B cell (primary cell): ENCODE results near the gene ZNF846. TPM values are rescaled to one million over a fixed set of nuclear protein-coding genes. Genes with fewer than 3 reads are reported as not detected.

Experiments used
- ATAC-seq: fragments of 200-7000 bp; cut with Tn5 transposase; one replicate; pipeline ENCODE4 v1.10.0; 2021; ENCODE audit warnings: low read depth, mild to moderate bottlenecking, moderate number of reproducible peaks, moderate library complexity
- CTCF ChIA-PET: fragments of 350-600 bp; sonication (Branson Sonifier 250); formaldehyde crosslinking; loops from one replicate; lab custom pipeline; 2021; ENCODE audit warnings: antibody characterized with exemption, inconsistent platforms; lab: Charles Lee
- POLR2A ChIA-PET: fragments of 350-600 bp; sonication (Branson Sonifier 250); formaldehyde crosslinking; loops from one replicate; lab custom pipeline; 2021; ENCODE audit warnings: antibody characterized with exemption; lab: Charles Lee
- DNase-seq: peaks from one replicate; pipeline ENCODE4 v3.0.0; 2013
- H2AFZ ChIP-seq: 2 replicates; pipeline ENCODE4 v1.6.1; 2012; ENCODE audit warnings: mild to moderate bottlenecking, low read depth, low read length; ENCODE audit not compliant: insufficient read depth, poor library complexity, severe bottlenecking
- H3K27ac ChIP-seq, 2 donors: 1 replicate in 1 of 2; 2 replicates in 1 of 2; pipeline ENCODE4 v1.5.1; 2012 to 2013; ENCODE audit warnings: low read length in 2 of 2, mild to moderate bottlenecking in 2 of 2, moderate library complexity in 1 of 2
- H3K27me3 ChIP-seq, 4 experiments: fragments of 200-600 bp in 1 of 4; sonication (generic) in 1 of 4; replicated peaks in 1 of 4; 1 replicate in 2 of 4; 2 replicates in 2 of 4; pipeline versions ENCODE4 v1.6.1 to v1.7.0; 2013 to 2016; ENCODE audit warnings: low read length in 3 of 4, mild to moderate bottlenecking in 2 of 4, mixed read lengths in 1 of 4, moderate library complexity in 1 of 4; ENCODE audit not compliant: insufficient read depth in 4 of 4, control insufficient read depth in 3 of 4; ENCODE audit errors: control extremely low read depth in 1 of 4
- H3K36me3 ChIP-seq, 2 experiments: replicated peaks in 1 of 2; 1 replicate in 1 of 2; 2 replicates in 1 of 2; pipeline versions ENCODE4 v1.6.1 to v1.7.1; 2013; ENCODE audit warnings: low read length in 1 of 2; ENCODE audit not compliant: insufficient read depth in 2 of 2, control insufficient read depth in 1 of 2; ENCODE audit errors: control extremely low read depth in 1 of 2, extremely low read depth in 1 of 2
- H3K4me1 ChIP-seq, 2 donors: fragments of 200-600 bp in 1 of 2; sonication (generic) in 1 of 2; 1 replicate in 1 of 2; 2 replicates in 1 of 2; pipeline versions ENCODE4 v1.5.1 to v1.6.1; 2013 to 2017; ENCODE audit warnings: low read length in 2 of 2; ENCODE audit not compliant: control insufficient read depth in 2 of 2, insufficient read depth in 2 of 2
- H3K4me2 ChIP-seq: replicated peaks from 2 replicates; pipeline ENCODE3; 2012; ENCODE audit warnings: mild to moderate bottlenecking, low read depth, low read length; ENCODE audit not compliant: poor library complexity, severe bottlenecking
- H3K4me3 ChIP-seq, 5 experiments: fragments of 200-600 bp in 1 of 5; sonication (generic) in 1 of 5; 1 replicate in 3 of 5; 2 replicates in 2 of 5; pipeline versions ENCODE4 v1.5.1 to v1.7.0; 2011 to 2016; ENCODE audit warnings: low read length in 4 of 5, mild to moderate bottlenecking in 4 of 5, low read depth in 2 of 5, control low read depth in 1 of 5, moderate library complexity in 1 of 5; ENCODE audit not compliant: insufficient read depth in 1 of 5; ENCODE audit errors: control extremely low read depth in 1 of 5, extremely low read depth in 1 of 5
- H3K79me2 ChIP-seq: fragments of 200-600 bp; sonication (generic); one replicate; pipeline ENCODE4 v1.6.0; 2016; ENCODE audit warnings: low read length; ENCODE audit not compliant: control insufficient read depth, insufficient read depth
- H3K9ac ChIP-seq: fragments of 200-600 bp; sonication (generic); 2 replicates; pipeline ENCODE4 v1.6.1; 2017; ENCODE audit warnings: mild to moderate bottlenecking, low read length, moderate library complexity
- H3K9me3 ChIP-seq, 3 donors: one replicate each; pipeline versions ENCODE4 v1.6.1 to v1.7.1; 2013; ENCODE audit warnings: low read length in 2 of 3; ENCODE audit not compliant: control insufficient read depth in 2 of 3, insufficient read depth in 1 of 3; ENCODE audit errors: control extremely low read depth in 1 of 3
- H4K20me1 ChIP-seq: 2 replicates; pipeline ENCODE4 v1.6.0; 2012; ENCODE audit warnings: mild to moderate bottlenecking, low read length; ENCODE audit not compliant: insufficient read depth, control insufficient read depth, poor library complexity, severe bottlenecking
- H3K27ac Mint-ChIP-seq: one replicate; pipeline ENCODE4 v1.8.0; 2021; ENCODE audit warnings: mixed read lengths
- H3K27me3 Mint-ChIP-seq: one replicate; pipeline ENCODE4 v1.8.0; 2021; ENCODE audit warnings: mixed read lengths
- H3K4me1 Mint-ChIP-seq: one replicate; pipeline ENCODE4 v1.8.0; 2021; ENCODE audit warnings: mixed read lengths
- H3K4me3 Mint-ChIP-seq: one replicate; pipeline ENCODE4 v1.8.0; 2021; ENCODE audit warnings: mixed read lengths
- H3K9me3 Mint-ChIP-seq: one replicate; pipeline ENCODE4 v1.8.0; 2022; ENCODE audit warnings: mixed read lengths; ENCODE audit not compliant: insufficient read depth
- CTCF ChIP-seq: fragments of 200-600 bp; IDR thresholded peaks from one replicate; pipeline ENCODE4 v1.8.0; 2022; ENCODE audit warnings: antibody characterized with exemption, mild to moderate bottlenecking
- EZH2 ChIP-seq: IDR thresholded peaks from 2 replicates; pipeline ENCODE4 v1.6.1; 2012; ENCODE audit warnings: borderline replicate concordance, low read depth, mild to moderate bottlenecking, moderate library complexity, low read length; ENCODE audit not compliant: insufficient read depth, poor library complexity, severe bottlenecking
- WGBS: methylation state at CpG from one replicate; pipeline ENCODE4 v1.1.5; 2013; ENCODE audit warnings: missing lambda C conversion rate; ENCODE audit not compliant: insufficient coverage; 5-methylcytosine and 5-hydroxymethylcytosine counted together
- intact Hi-C: fragments of 100-400 bp; cut with micrococcal nuclease; formaldehyde crosslinking; loops from one replicate; pipeline ENCODE4 v1.10.0; 2022
- polyA plus RNA-seq: library from polyadenylated mRNA; depleted of rRNA; stranded (reverse); fragments of >200 nt; gene quantifications from 2 replicates; pipeline ENCODE4 v1.2.3, GENCODE V29; 2012
- total RNA-seq, 2 donors: library from RNA; stranded (reverse); fragments of 120-200 nt in 1 of 2; gene quantifications; 1 replicate in 1 of 2; 2 replicates in 1 of 2; pipeline versions ENCODE4 v1.2.3 to v1.2.4, GENCODE V29; 2013 to 2022

The ZNF846 gene
- total and polyA plus RNA-seq, 2 donors (not counting 1 experiment from before 2014, with no cell fraction given) = 8.8 to 18.2 TPM

- Histone ChIP-seq H3K9me3 (peaks cover 1 to 16% (median 6%) of the 10 kb centered on the region in 3 donors), H3K27me3 (no peaks in the 10 kb centered on the region), H3K9ac (peak overlapping the region; percentile 87), H3K4me2 (peak overlapping the region; percentile 88), H3K4me1 (peaks cover 10 to 15% of the 10 kb centered on the region in 2 donors), H3K36me3 (peaks cover 0 to 4% of the 10 kb centered on the region in 2 experiments), H2AFZ (peak overlapping the region; percentile 92), H3K27ac (peak overlapping the region; percentile 92 to 98), H3K4me3 (peak overlapping the region; percentile 1 to 98 (median 96)), H4K20me1 (no peaks in the 10 kb centered on the region), H3K79me2 (peaks cover 42% of the 10 kb centered on the region)
- Mint-ChIP-seq H3K9me3 (peaks cover 3% of the 10 kb centered on the region), H3K4me1 (peaks cover 29% of the 10 kb centered on the region), H3K4me3 (peak overlapping the region; percentile 95), H3K27ac (peak overlapping the region; percentile 92), H3K27me3 (no peaks in the 10 kb centered on the region)
- 2% methylated on average over 38 of the region's 39 CpGs for WGBS
- intact Hi-C loops = loop anchor here (5.0 to 10.0 kb wide), 3 partner anchors 1019 to 1557 kb away; partner anchors contain the start of genes RAB11B, SWSAP1 and TMED1
- CTCF ChIA-PET = interaction anchor here (1.0 to 1.2 kb wide), 2 partner anchors 10 to 16 kb away, joined by 3 read pairs; partner anchors contain the start of gene UBL5
- no peak for ATAC-seq
- TF ChIP-seq CTCF = no peak
- TF ChIP-seq EZH2 = no peak
- DNase-seq = no peak
- POLR2A ChIA-PET = interaction anchor here (0.7 to 1.1 kb wide), 6 partner anchors 10 to 750 kb away, joined by 3 to 8 read pairs (median 4); partner anchors contain the start of genes CDKN2D, PIN1 and UBL5
Measured at GRCh38 chr19:9818175-9818733, 49.7 kb upstream of the ZNF846 start.

- H3K27me3 ChIP-seq = no peaks in the 10 kb centered on the region
- ChIA-PET POLR2A (interaction anchor here (0.7 kb wide), 1 partner anchor 19 kb away, joined by 4 read pairs; no protein-coding TSS in a partner anchor), CTCF (no interaction called here)
- TF ChIP-seq CTCF (no peak), EZH2 (no peak)
- no peak overlapping the region for H3K4me3 ChIP-seq
- H3K4me1 ChIP-seq = no peaks in the 10 kb centered on the region
- H3K79me2 ChIP-seq = peaks cover 41% of the 10 kb centered on the region
- DNase-seq (no peak), ATAC-seq (no peak)
- intact Hi-C loops = loop anchor here (10.0 kb wide), 1 partner anchor 1564 kb away; the partner anchor contains the start of gene SWSAP1
- peaks cover 0 to 27% of the 10 kb centered on the region in 2 experiments for H3K36me3 ChIP-seq
- no peaks in the 10 kb centered on the region for H4K20me1 ChIP-seq
- H2AFZ ChIP-seq = no peak overlapping the region
- H3K4me2 ChIP-seq = no peak overlapping the region
- no peak overlapping the region for H3K4me3 Mint-ChIP-seq
- no peak overlapping the region for H3K27ac Mint-ChIP-seq
- peaks cover 3% of the 10 kb centered on the region for H3K9me3 Mint-ChIP-seq
- H3K9me3 ChIP-seq = peaks cover 0 to 16% (median 6%) of the 10 kb centered on the region in 3 donors
- H3K27me3 Mint-ChIP-seq = no peaks in the 10 kb centered on the region
- H3K27ac ChIP-seq = no peak overlapping the region
- 99% methylated on average over 21 of the region's 21 CpGs for WGBS
- no peak overlapping the region for H3K9ac ChIP-seq
- H3K4me1 Mint-ChIP-seq = no peaks in the 10 kb centered on the region
Measured at GRCh38 chr19:9811139-9811538, 42.6 kb upstream of the ZNF846 start.
